PFSK-1 (cell line): ENCODE data around the gene ESR2.

Experiments used
- FOXP2 ChIP-seq: optimal IDR thresholded peaks from 2 replicates; pipeline ENCODE3; 2011; ENCODE audit warnings: borderline replicate concordance, control low read depth, inconsistent platforms; ENCODE audit not compliant: insufficient read depth; ENCODE audit errors: extremely low read length, extremely low read depth
- POLR2AphosphoS5 ChIP-seq: IDR thresholded peaks from 2 replicates; pipeline ENCODE4 v1.6.1; 2012; ENCODE audit warnings: low read depth, mild to moderate bottlenecking, control low read depth, low read length, moderate library complexity
- REST ChIP-seq, 2 experiments: IDR thresholded peaks; 2 replicates each; pipeline versions ENCODE4 v1.6.1 to v1.8.0; 2011 to 2012; ENCODE audit warnings: low read depth in 2 of 2, low read length in 2 of 2, control low read depth in 1 of 2, inconsistent platforms in 1 of 2, mild to moderate bottlenecking in 1 of 2, moderate library complexity in 1 of 2; ENCODE audit not compliant: insufficient read depth in 1 of 2
- SIN3A ChIP-seq: IDR thresholded peaks from 2 replicates; pipeline ENCODE4 v1.6.1; 2012; ENCODE audit warnings: mild to moderate bottlenecking, low read length, moderate library complexity, borderline replicate concordance; ENCODE audit not compliant: insufficient read depth
- TAF1 ChIP-seq: IDR thresholded peaks from 2 replicates; pipeline ENCODE4 v1.6.1; 2012; ENCODE audit warnings: low read length, control low read depth, borderline replicate concordance; ENCODE audit not compliant: insufficient read depth

Gene ESR2

GRCh38 chr14:64294672-64295413 lies 672 bp upstream of the ESR2 start:
- TF ChIP-seq SIN3A, result no peak
- no peak for TF ChIP-seq REST (IDR thresholded peaks at IDR 0.05; ENCODE audit: insufficient read depth in 1 of 2, low read depth in 2 of 2, low read length in 2 of 2)
- no peak for TF ChIP-seq POLR2AphosphoS5
- TF ChIP-seq FOXP2, result no peak

- TF ChIP-seq FOXP2, result no peak
- no peak for TF ChIP-seq SIN3A
- no peak for TF ChIP-seq REST (IDR thresholded peaks at IDR 0.05; ENCODE audit: insufficient read depth in 1 of 2, low read depth in 2 of 2, low read length in 2 of 2)
- no peak for TF ChIP-seq TAF1
- no peak for TF ChIP-seq POLR2AphosphoS5
Measured at GRCh38 chr14:64292197-64292596, 2.0 kb downstream of the ESR2 start.

GRCh38 chr14:64289571-64289970 lies 4.6 kb downstream of the ESR2 start:
- TF ChIP-seq POLR2AphosphoS5 (no peak), TAF1 (no peak), SIN3A (no peak), FOXP2 (no peak), REST (IDR thresholded peaks at IDR 0.05; ENCODE audit: insufficient read depth in 1 of 2, low read depth in 2 of 2, low read length in 2 of 2) (no peak)

- no peak for TF ChIP-seq TAF1
- TF ChIP-seq SIN3A, result no peak
- no peak for TF ChIP-seq REST (IDR thresholded peaks at IDR 0.05; ENCODE audit: insufficient read depth in 1 of 2, low read depth in 2 of 2, low read length in 2 of 2)
- TF ChIP-seq FOXP2, result no peak
- no peak for TF ChIP-seq POLR2AphosphoS5
Measured at GRCh38 chr14:64281805-64282204, 12.4 kb downstream of the ESR2 start.
